CD4-positive, alpha-beta T cell treated with Interleukin-4 for 4 hours (primary cell): ENCODE data around the gene UTS2R.
A peak's percentile ranks its signal among the peaks of the same experiment; 100 is the strongest.

Experiments
- DNase-seq: peaks from one replicate; pipeline ENCODE4 v3.0.0-alpha.2; 2020

UTS2R gene

GRCh38 chr17:82371333-82372248 is at the start of gene UTS2R:
TSS of gene UTS2R (plus strand) at chr17:82371765. CDS start at chr17:82374325, 2,560 bp downstream.
- no peak for DNase-seq

GRCh38 chr17:82321947-82322466 is 49.6 kb upstream of the UTS2R start:
- no peak for DNase-seq

GRCh38 chr17:82322526-82323453 is 48.8 kb upstream of the UTS2R start:
- DNase-seq = no peak

GRCh38 chr17:82323514-82324234 is 47.9 kb upstream of the UTS2R start:
- DNase-seq = no peak

GRCh38 chr17:82324566-82325285 is 46.8 kb upstream of the UTS2R start:
- no peak for DNase-seq

- no peak for DNase-seq
These were observed 46.0 kb upstream of the UTS2R start for GRCh38 chr17:82325286-82326180.

- no peak for DNase-seq
These were observed 44.3 kb upstream of the UTS2R start for GRCh38 chr17:82327289-82327688.

GRCh38 chr17:82327757-82328140 is 43.8 kb upstream of the UTS2R start:
- DNase-seq = no peak

- DNase-seq = no peak
These were observed 43.2 kb upstream of the UTS2R start for GRCh38 chr17:82328141-82328993.

GRCh38 chr17:82328994-82329507 is 42.5 kb upstream of the UTS2R start:
- no peak for DNase-seq

GRCh38 chr17:82329683-82330321 is 41.8 kb upstream of the UTS2R start:
- DNase-seq = no peak

GRCh38 chr17:82330322-82331239 is 41.0 kb upstream of the UTS2R start:
- DNase-seq = no peak

GRCh38 chr17:82331345-82331939 is 40.1 kb upstream of the UTS2R start:
- DNase-seq = no peak

GRCh38 chr17:82332669-82333278 is 38.8 kb upstream of the UTS2R start:
- peak; percentile 39 for DNase-seq

GRCh38 chr17:82333279-82334171 is 38.0 kb upstream of the UTS2R start, which contains the start of gene SECTM1:
TSS of gene SECTM1 (minus strand) at chr17:82333766. CDS start at chr17:82327240, 6,526 bp downstream.
- DNase-seq = peak; percentile 5

- DNase-seq = no peak
These were observed 37.4 kb upstream of the UTS2R start for GRCh38 chr17:82334204-82334621.
